Small intestine (tissue), 7 donors: ENCODE results near the gene ANKRD33B. TPM values are rescaled to one million over a fixed set of nuclear protein-coding genes. Genes with fewer than 3 reads are reported as not detected.

Experiments
- DNase-seq, 2 donors: peaks; one replicate each; pipeline versions ENCODE4 v3.0.0 to v3.0.0-alpha.2; 2013
- FAIRE-seq: peaks from 2 replicates; lab custom pipeline; 2012; peaks lifted over from hg19 to GRCh38; lab: Jason Lieb, UNC
- H3K27ac ChIP-seq, 3 donors: one replicate each; pipeline ENCODE4 v1.5.1; 2013; ENCODE audit warnings: low read length in 2 of 3, mild to moderate bottlenecking in 2 of 3, control low read depth in 1 of 3, inconsistent platforms in 1 of 3, low read depth in 1 of 3, moderate library complexity in 1 of 3
- H3K27me3 ChIP-seq, 3 donors: one replicate each; pipeline ENCODE4 v1.6.1; 2013; ENCODE audit warnings: low read length in 3 of 3, inconsistent platforms in 1 of 3; ENCODE audit not compliant: control insufficient read depth in 3 of 3, insufficient read depth in 3 of 3
- H3K36me3 ChIP-seq, 3 donors: one replicate each; pipeline ENCODE4 v1.6.1; 2013; ENCODE audit warnings: low read length in 3 of 3, inconsistent platforms in 1 of 3, low read depth in 1 of 3, mild to moderate bottlenecking in 1 of 3, moderate library complexity in 1 of 3; ENCODE audit not compliant: control insufficient read depth in 3 of 3, insufficient read depth in 2 of 3
- H3K4me1 ChIP-seq, 3 donors: one replicate each; pipeline ENCODE4 v1.6.1; 2013; ENCODE audit warnings: low read length in 2 of 3, inconsistent platforms in 1 of 3, low read depth in 1 of 3, mild to moderate bottlenecking in 1 of 3, moderate library complexity in 1 of 3; ENCODE audit not compliant: control insufficient read depth in 3 of 3, insufficient read depth in 2 of 3
- H3K4me3 ChIP-seq, 3 donors: one replicate each; pipeline ENCODE4 v1.5.1; 2013; ENCODE audit warnings: low read length in 3 of 3, control low read depth in 1 of 3, inconsistent platforms in 1 of 3, low read depth in 1 of 3, mild to moderate bottlenecking in 1 of 3, moderate library complexity in 1 of 3
- H3K9me3 ChIP-seq, 2 donors: one replicate each; pipeline ENCODE4 v1.6.1; 2013; ENCODE audit warnings: low read depth in 1 of 2, low read length in 1 of 2; ENCODE audit not compliant: control insufficient read depth in 2 of 2, insufficient read depth in 1 of 2
- WGBS, 3 donors: extraction: QIAGEN DNeasy Blood & Tissue Kit; methylation state at CpG; one replicate each; pipeline ENCODE4 v1.1.7; 2013; 5-methylcytosine and 5-hydroxymethylcytosine counted together
- polyA plus RNA-seq, 4 donors: library from polyadenylated mRNA; stranded (reverse) in 3 of 4; unstranded in 1 of 4; fragments of 200-250 nt in 3 of 4; fragments of 120-200 nt in 1 of 4; gene quantifications; one replicate each; pipeline versions ENCODE4 v1.2.1 to v1.2.3, GENCODE V29; 2013
- donor health status: healthy with polysubstance abuse.
- donor health status: control.
- donor health status: control.
- donor health status: Bipolar disorder and iron deficiency.
- donor health status: healthy.

ANKRD33B gene
- polyA plus RNA-seq, 4 donors = 0.25 to 1.0 (median 0.27) TPM; not detected in 1

- H3K36me3 ChIP-seq = peaks cover 0 to 36% (median 0%) of the 10 kb centered on the region in 3 donors
- WGBS, 3 donors = 85 to 89% (median 86%) methylated on average over 9 of the region's 9 CpGs
- peak overlapping the region in 1 of 3 donors; percentile 37 for H3K27ac ChIP-seq
- FAIRE-seq (no peak), DNase-seq (no peak)
- no peak overlapping the region for H3K4me3 ChIP-seq
- H3K27me3 ChIP-seq = no peaks in the 10 kb centered on the region
- no peaks in the 10 kb centered on the region for H3K9me3 ChIP-seq
- peaks cover 0 to 5% (median 3%) of the 10 kb centered on the region in 3 donors for H3K4me1 ChIP-seq
Observed at GRCh38 chr5:10702040-10702629, 138.3 kb downstream of the ANKRD33B start.

- H3K4me1 ChIP-seq = peaks cover 0 to 5% (median 3%) of the 10 kb centered on the region in 3 donors
- WGBS, 3 donors = 62 to 71% (median 64%) methylated on average over 7 of the region's 7 CpGs
- FAIRE-seq (no peak), DNase-seq (no peak)
- H3K36me3 ChIP-seq = peaks cover 0 to 35% (median 0%) of the 10 kb centered on the region in 3 donors
- H3K4me3 ChIP-seq = no peak overlapping the region
- no peak overlapping the region for H3K27ac ChIP-seq
- no peaks in the 10 kb centered on the region for H3K27me3 ChIP-seq
- no peaks in the 10 kb centered on the region for H3K9me3 ChIP-seq
Observed at GRCh38 chr5:10702911-10703491, 139.1 kb downstream of the ANKRD33B start.

- Histone ChIP-seq H3K9me3 (no peaks in the 10 kb centered on the region), H3K27me3 (no peaks in the 10 kb centered on the region), H3K36me3 (peaks cover 0 to 37% (median 0%) of the 10 kb centered on the region in 3 donors), H3K27ac (no peak overlapping the region), H3K4me3 (no peak overlapping the region), H3K4me1 (peaks cover 0 to 5% (median 3%) of the 10 kb centered on the region in 3 donors)
- no peak for FAIRE-seq
- DNase-seq = peak in 1 of 2 donors; percentile 42
- 29 to 79% (median 46%) methylated on average over 5 of the region's 5 CpGs for WGBS, 3 donors
Observed at GRCh38 chr5:10703676-10704075, 139.8 kb downstream of the ANKRD33B start.

- no peaks in the 10 kb centered on the region for H3K27me3 ChIP-seq
- H3K9me3 ChIP-seq = no peaks in the 10 kb centered on the region
- peaks cover 0 to 5% (median 3%) of the 10 kb centered on the region in 3 donors for H3K4me1 ChIP-seq
- FAIRE-seq = no peak
- no peak overlapping the region for H3K4me3 ChIP-seq
- WGBS, 3 donors = 69 to 77% (median 72%) methylated on average over 10 of the region's 10 CpGs
- peak overlapping the region in 1 of 3 donors; percentile 40 for H3K27ac ChIP-seq
- H3K36me3 ChIP-seq = peaks cover 0 to 41% (median 0%) of the 10 kb centered on the region in 3 donors
- DNase-seq = no peak
Observed at GRCh38 chr5:10704949-10705621, 141.2 kb downstream of the ANKRD33B start.

- Histone ChIP-seq H3K27me3 (no peaks in the 10 kb centered on the region), H3K9me3 (no peaks in the 10 kb centered on the region), H3K27ac (no peak overlapping the region), H3K36me3 (peaks cover 0 to 44% (median 0%) of the 10 kb centered on the region in 3 donors), H3K4me1 (peaks cover 0 to 5% (median 3%) of the 10 kb centered on the region in 3 donors), H3K4me3 (no peak overlapping the region)
- FAIRE-seq (no peak), DNase-seq (no peak)
- 95 to 97% (median 96%) methylated on average over 2 of the region's 2 CpGs for WGBS, 3 donors
Observed at GRCh38 chr5:10705747-10706146, 141.9 kb downstream of the ANKRD33B start.

- Histone ChIP-seq H3K4me3 (no peak overlapping the region), H3K4me1 (peaks cover 0 to 5% (median 3%) of the 10 kb centered on the region in 3 donors), H3K36me3 (peaks cover 0 to 47% (median 2%) of the 10 kb centered on the region in 3 donors), H3K27me3 (no peaks in the 10 kb centered on the region), H3K27ac (no peak overlapping the region), H3K9me3 (no peaks in the 10 kb centered on the region)
- no peak for DNase-seq
- FAIRE-seq = no peak
- 91 to 94% (median 93%) methylated on average over 4 of the region's 4 CpGs for WGBS, 3 donors
Observed at GRCh38 chr5:10706326-10706725, 142.5 kb downstream of the ANKRD33B start.

Other genes with a start within 250 kb of the ANKRD33B start
- 100 to 1,000 TPM in 2 of 4 donors, 10 to 100 TPM in 2; 39.6 to 118 (median 83.9) TPM for gene MARCHF6, start 210.4 kb upstream of the ANKRD33B start, polyA plus RNA-seq
- under 1 TPM in 2 of 4 donors, not detected in 2; 0.07 to 0.76 TPM for gene ROPN1L, start 122.2 kb upstream of the ANKRD33B start, polyA plus RNA-seq
- gene DAP, start 197.2 kb downstream of the ANKRD33B start, polyA plus RNA-seq = 100 to 1,000 TPM in 3 of 4 donors, 10 to 100 TPM in 1; 81.2 to 203 (median 142) TPM